GM18498 (cell line): ENCODE results near the gene TRMT1.

Source experiments
- ATAC-seq: cut with Tn5 transposase; IDR thresholded peaks from one replicate; pipeline ENCODE4 v1.9.1; 2021; ENCODE audit warnings: mild to moderate bottlenecking, moderate library complexity; ENCODE audit not compliant: unreplicated experiment

The TRMT1 gene

DNA sequence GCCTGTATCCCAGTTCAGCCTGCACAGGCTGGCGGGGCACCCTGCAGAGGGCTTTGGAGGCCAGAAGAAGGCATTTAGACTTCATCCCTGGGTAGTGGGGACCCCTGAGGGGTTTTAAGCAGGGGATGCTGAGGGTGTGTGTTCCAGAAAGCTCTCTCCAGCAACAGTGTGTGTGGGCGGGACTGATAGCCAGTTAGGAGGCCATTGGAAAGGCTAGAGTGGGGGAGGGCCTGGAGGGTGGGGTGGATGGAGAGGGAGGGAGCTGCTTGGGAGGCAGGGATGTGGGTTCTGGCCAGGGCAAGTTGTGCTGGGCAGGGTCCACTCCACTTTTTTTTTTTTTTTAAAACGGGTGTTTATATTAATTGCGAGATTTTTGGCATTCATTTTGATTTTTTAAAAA is 42.2 kb downstream of the TRMT1 start:
- no peak for ATAC-seq

DNA sequence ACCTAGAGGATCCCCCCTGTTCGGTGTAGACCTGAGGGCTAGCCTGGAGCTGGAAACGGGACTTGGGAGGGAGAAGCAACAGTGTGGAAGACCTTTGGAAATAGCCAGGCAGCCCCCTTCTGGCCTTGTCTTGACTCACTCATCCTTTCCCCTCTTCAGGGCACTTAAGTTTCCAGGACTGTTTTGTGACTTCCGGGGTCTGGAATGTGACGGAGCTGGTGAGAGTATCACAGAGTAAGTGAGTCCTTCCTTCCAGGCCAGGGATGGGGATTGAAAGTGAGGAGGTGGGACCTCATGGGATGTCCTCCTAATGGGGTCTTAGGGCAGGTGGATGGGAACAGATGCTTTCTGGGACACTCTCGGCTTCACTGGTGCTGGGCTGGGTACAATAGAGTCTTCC is 43.3 kb downstream of the TRMT1 start:
- ATAC-seq: no peak

DNA sequence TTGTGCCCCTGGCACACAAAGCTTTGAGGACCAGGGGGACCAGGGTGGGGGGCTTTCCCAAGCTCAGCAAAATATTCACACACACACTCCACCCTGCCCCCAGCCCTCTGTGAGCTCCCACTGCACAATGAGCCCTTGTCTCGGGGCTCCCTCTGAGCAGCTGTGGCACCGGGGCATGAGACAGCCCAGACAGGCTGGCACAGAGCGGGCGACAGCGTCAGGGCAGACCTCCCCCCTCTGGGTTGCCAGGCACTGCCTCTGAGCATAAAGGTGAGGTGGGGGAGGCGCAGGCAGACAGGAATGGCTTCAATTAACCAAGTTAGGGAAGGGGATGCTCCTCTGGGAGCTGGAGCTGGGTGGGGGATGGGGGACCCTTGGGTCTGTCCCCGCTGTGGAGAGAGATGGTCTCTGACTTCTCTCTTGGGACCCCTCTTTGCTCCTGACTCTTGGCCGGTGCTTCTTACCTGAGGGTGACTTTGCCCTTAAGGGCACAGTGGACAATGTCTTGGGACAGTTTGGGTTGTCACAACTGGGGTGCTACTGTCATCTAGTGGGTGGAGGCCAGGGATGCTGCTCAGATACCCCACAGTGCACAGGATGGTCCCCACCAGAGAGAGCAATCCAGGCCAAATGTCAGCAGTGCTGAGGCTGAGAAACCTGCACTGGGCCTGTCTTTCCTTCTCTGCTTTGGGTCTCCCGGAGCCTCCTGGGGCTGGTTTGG is 44.2 kb downstream of the TRMT1 start:
- no peak for ATAC-seq

DNA sequence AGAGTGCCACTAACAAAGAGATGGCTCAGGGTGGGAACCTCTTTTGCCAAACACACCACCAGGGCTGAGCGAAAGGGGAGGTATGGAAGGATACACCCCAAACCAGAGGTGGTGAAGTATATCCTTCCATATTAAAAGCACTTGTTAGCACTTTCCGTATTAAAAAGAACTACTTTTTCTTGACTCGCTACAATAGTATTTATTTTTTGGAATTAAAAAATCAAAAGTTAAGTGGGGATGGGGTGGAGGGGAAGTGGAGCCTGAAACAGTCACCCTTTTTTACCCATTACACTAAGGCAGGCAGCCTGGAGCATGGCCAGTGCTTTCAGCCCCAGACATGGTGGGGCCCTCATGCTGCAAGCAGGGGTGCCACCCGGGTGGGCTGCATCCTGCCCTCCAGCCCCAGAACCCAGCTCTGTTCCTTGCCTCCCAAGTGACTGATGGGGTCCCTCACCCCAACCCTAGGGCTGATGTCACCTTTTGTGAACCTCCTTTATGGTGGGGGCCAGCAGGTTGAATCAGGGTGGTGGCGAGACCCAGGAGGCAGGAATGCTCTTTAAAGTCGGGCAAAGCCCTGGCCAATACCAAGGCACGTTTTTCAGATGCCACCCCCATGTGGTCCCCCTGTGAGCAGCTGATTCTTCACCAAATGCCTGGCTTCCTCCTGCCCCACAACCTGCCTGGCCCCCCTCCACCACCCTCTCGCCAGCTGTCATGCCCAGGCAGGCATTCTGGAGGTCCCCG is 44.9 kb downstream of the TRMT1 start:
- no peak for ATAC-seq

DNA sequence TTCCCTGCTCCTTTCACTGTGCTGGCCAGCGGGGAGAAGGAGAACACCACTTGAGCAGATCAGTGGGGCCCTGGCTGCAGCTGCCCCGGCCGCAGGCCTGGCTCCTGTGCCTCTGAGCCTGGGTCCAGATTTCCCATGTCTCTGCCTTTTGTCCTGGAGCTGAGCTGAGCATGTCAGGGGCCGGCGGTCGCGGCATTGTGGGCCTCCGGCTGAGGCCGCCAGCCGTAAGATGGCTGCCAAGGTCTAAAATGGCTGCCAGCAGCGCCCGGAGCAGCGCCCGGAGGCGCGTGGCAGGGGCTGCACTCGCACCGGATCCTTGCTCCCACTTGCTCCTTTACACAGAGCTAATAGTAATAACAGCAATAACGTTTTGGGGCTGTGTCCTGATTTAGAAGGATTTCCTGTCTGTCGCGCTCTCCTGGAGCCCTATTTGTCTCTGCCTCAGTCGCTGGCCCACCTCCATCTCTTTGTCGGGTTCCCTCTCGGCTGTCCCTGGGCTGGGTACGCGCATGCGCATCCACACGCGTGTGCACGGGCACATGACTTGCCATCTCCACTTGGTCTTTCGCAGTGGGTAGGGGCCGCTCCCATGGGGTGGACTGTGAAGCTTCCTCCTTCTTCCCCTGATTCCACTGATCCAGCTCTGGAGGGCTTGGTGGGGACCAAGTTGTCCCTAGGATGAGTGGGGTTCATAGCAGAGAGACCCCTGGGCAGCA is 46.0 kb downstream of the TRMT1 start:
- ATAC-seq: no peak

DNA sequence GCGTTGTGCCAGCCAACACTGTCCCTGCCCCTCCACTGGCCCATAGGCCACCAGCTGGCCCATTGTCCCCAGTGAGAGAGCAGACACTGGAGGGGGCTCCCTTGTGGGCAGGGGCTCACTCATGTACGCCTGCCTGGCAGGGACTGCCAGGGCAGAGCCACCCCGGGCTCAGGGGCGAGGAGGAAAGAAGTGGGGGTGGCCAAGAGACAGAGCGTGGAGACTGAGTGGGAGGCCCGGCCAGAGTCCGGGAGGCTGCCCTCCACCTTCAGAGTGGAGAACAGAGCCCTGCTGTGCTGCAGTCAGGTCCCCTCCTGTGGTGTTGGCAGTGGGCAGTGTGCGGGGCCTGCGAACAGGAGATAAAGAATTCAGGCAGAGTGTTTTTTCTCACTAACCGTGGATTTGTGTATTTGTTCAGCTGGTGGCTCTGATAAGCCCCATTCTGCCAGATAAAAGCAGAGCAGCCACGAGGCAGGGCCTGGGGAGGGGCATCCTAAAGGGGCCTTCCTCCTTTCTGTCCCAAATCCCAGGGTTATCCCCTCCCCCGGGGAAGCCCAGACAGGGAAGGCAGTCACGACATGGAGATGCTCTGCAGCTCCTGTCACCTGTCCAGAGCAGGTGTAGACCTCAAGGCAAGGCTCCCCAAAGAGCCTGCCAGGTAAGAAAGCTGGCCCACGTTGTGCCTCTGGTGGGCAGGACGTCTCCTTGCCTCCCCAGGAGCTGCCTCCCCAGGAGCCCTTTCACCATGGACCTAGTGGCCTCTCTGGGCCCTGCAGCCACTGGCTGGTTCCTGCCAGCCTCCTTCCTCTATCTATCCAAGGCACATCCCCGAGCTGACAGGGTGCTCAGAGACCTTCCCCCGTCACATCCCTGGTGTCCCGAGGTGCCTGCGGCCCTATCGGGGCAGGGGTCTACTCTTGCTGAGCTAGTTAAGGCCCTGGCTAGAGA is 46.9 kb downstream of the TRMT1 start:
- ATAC-seq: no peak

DNA sequence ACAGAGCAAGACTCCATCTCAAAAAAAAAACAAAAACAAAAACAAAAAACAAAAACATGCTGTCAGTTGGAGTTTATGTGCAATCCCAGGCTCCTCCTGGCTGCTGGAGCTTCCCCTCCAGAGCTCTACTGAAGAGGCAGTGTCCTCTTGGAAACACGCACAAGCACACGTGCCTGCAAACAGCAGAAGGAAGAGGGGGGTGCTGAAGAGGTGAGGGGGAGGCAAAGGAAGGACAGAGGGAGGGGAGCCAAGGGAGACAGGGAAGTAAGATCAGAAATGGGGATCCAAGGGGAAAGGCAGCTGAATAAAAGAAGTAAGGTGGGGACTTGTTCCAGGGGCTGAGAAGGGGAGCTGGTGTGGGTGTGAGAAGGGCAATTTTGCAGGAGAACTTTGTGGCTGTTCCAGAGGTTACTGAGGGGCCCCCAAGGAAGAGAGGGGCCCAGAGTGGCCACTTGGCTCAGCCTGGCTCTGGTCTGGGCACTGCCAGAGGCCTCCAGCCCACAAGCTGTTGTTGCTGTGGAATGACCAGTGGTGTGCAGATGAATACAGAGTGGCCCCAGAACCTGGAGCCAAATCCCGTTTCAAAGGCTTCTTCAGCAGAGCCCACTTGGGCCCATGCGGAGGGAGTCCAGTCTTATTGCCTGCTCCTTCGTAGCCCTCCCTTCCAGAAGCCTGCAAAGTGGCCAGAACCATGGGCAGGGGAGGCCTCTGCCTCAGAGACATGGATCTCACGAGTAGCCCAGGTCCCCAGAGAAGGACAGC is 48.3 kb downstream of the TRMT1 start:
- no peak for ATAC-seq

DNA sequence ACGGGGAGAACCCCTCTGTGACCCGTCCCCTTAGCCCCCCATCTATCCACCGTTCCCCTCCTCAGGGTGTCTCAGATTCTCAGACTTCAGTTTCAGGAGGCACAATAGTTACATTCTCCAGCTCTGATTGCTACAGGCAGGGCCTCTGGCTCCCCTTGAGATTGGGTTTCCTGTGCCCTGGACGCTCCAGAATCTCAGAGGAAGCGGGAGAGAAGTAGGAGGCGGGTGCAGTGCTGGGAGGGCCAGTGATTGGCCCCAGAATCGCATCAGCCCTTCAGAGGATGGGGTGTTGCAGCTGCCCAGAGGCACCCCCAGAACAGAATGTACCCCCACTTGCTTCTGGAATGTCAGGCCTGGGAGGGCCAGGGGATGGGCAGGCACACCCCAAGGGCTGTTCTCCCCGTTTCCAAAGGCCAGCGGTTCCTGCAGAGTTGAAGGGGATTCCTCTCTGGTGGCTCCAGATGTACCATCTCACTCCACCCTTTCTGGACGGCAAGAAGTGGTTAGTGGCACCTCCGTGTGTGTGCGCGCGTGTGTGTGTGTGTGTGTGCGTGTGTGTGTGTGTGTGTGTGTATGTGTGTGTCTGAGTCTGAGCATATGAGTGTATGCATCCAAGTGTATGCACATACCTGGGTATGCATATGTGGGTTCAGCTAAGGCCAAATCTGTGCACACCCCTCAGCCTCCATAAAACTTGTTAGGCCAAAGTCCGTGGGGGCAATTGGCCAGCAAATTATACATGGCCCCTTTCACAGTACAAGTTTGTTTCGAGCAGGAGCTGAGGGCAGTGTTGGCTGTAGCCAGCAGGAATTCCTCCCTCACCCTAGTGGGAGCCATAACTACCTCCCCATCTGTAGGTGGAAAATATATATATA is 49.4 kb downstream of the TRMT1 start:
- no peak for ATAC-seq

DNA sequence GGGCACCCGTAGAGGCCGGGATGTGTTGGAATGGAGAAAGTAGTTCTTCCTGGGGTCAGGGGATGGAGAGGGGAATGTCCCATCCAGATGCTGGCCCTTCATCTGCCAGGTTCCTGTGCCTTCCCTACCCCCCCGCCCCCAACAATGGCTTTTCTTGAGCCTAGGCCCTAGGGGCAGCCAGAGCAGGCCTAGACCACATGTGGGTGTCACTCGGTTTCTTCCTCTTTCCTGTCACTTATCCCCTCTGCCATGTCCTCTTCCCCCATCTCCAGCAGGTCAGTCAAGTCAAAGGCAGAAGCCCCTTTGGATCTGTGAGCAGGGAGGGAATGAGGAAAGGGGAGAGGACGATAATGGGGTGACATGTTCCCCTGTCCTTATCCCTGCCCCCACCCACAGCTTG is 50.3 kb downstream of the TRMT1 start:
- ATAC-seq: no peak

DNA sequence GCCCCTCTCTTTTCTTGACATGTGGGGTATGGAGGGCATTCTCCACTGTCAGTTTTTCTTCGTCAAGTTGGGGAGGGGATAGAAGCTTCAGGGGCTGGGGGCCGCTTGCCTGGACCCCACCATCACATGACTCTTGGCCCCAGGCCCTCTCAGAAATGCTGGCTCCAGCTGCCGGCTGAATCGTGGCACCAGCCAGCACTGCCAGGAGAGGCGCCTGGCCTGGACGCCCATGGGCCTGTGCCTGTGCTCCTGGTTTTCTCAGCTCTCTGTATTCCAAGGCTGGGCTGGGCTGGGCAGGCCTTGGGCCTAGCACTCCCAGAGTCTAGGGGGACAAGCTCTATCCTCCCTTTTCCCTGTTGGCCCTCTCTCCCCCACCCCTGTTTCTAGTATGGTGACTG is 52.4 kb downstream of the TRMT1 start:
- no peak for ATAC-seq

DNA sequence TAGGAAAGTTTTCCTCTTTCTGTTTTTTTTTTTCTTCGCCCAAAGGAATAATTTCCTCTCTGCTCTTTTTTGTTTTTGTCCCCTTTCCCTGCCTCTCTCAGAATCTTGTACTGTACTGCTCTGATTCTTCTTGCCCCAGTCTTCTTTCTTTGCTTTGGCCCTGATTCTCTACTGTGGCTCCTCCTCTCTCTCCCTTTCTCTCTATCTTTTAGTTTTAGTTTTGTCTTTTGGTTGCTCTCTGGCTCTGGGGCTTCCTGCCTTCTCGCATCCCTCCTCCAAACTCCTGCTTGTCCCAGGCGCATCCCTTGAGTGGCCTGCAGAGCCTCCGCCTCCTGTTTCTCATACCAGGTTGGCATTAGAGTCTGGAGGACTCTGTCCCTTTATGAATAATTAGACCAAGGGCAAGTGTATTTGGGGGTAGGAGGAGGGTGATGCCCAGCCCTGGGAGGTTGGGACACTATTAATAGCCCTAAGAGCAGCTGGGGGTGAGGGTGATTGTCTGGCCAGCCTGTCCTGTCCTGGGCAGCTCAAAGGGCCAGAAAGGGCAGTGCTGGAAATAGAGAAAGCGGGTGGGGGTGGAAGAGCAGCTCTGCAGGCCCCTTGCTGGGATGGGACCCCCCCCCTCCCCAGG is 53.0 kb downstream of the TRMT1 start:
- no peak for ATAC-seq

DNA sequence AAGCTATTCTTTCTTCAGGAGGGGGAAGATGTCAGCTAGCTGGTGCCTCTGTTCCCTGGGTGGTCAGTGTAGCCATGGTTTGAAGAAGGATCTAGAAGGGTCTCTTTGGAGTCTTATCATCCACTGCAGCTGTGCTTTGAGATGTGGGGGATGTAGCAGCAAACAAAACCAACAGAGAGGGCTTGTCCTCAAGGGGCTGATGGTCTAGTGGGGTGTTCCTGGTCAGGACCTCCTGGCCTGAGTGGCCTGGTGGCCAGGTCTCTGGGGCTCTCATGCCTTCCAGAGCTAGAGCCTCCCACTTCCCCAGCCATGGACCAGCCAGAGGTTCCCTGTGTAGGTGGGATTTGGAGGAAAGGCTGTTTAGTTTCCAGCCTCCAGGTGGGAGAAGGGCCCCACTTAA is 54.2 kb downstream of the TRMT1 start:
- no peak for ATAC-seq

DNA sequence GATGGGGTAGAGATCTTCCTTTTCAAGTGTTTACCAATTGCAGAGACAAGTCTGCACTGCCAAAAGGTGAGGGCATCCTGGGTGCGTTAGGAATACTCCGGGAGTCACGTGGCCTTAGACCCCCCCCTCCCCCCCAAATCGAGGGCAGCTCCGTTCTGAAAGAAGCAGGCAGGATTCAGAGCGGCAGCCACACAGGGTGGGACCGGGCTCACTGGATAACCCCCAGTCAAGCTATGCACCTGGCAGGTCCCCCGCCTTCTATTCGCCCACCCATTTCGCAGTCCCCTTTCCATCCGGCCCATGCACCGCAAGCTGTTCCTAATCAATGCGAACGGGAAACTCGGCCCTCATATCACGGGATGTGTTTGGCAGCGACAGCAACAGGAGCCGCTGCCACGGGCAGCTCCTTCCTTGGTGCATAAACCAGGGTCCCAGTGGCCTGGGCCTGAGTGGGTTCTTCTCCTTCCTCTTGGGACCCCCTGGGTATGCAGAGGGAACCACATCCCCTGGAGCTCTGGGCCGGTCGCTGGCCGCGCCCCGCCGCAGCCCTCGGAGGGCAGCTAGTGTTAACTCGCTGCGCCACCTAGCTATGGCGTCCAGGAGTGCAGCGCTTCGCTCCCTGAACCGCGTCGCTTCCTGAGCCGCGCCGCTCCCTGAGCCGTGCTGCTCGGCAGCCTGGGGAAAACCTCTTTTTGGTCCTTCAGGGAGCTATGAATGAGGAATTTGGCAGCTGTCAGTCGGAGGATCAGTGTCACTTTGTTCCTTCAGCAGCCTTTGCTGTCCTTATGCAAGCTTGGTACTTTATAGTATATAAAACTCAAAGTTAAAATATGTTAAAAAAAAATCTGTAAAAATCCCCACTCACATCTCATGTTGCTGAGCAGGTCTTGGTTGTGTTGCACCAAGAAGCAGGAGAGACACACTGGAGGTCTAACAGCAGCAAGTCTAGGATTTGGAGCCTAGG is 55.3 kb downstream of the TRMT1 start:
- peak; percentile 63 for ATAC-seq

DNA sequence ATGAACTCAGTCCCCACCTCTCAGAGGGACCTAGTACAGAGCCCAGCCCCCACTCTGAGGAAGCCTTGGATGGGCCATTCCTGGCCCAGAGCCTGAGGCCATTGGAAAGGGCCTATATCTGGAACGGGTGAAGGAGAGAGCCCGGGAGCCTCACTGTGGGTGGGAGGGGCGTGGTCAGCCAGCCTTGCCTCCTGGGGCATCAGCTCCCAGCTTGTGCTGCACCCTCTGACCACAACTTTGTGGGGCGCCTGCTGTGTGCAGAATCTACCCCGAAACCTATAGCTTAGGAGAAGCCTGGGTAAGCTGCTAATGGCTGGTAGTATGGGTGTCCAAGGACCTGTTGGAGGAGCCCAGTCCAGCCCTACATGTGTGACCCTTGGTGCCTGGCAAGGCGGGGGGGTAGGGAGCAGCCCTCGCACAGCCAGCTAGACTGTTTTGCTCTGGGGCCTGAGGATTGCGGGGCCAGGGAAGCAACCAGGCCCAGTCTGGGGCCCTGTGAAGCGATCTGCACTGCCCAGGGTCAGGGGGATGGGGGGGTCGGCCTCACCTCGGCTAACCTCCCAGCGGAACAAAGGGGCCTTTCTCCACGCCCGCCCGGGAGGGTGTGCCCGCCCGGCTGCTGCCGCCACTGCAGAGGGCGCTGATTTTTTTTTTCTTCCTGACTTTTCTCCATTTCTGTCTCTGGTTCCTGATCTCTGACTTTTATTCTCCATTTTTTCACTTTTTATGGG is 56.1 kb downstream of the TRMT1 start:
- ATAC-seq: no peak

DNA sequence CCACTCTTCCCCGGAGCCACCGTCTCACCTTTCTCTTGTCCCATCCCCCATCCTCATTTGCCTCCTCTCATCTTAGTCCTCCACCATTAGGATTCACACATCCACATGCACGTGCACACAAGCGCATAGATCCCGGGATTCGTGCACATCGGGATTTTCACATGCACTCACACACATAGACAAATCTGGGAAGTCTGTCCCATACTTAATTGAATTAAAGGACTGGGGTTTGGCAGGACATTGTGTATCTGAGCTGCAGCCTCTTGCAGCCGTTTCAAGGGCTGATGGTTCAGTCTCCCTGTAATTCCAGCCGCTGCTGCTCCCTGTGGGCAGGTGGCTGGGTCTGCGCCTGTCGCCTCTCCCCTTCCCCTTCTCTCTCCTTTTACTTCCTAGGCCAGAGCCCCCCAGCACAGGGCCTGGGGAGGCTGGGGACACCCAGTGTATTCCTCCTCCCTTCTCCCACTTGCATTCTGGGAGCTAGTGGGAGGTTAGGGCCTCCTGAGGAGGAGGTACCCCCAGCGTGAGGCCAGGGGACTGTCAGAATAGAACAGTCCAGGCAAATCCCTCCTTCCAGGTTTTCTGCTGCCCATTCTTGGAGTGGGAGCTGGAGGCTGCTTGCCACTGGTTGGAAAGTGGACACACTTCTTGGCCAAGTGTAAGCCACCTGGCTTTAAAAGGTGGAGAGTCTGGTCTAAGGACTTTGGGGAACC is 57.4 kb downstream of the TRMT1 start:
- ATAC-seq: no peak

DNA sequence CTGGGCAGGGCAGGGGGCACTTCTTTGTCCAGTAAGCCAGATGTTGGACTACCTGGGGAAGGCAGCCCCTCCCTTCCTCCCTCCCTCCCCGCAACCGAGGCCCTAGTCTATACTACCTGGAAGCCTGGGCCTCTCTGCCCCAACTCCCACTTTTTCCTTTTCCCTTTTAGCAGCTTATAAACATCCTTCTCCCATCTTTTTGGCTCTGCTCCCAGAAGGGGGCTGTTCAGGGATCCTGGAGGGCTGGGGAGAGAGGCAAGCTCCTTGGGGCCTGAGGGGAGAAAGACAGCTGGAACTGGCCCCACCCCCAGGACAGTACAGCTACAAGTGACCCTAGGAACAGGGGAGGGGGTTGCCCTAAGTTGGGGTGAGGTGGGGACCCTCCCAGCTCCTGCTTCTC is 58.8 kb downstream of the TRMT1 start:
- no peak for ATAC-seq
